ENCODE measurements around the gene SEMA3F. TPM values are rescaled to one million over a fixed set of nuclear protein-coding genes. Genes with fewer than 3 reads are reported as not detected.

Gene SEMA3F
- total and polyA plus RNA-seq, 2 donors (not counting 1 experiment from before 2014, with no cell fraction given) = 5.1 to 9.7 TPM

- H2AFZ ChIP-seq (ENCODE audit: low read length) = no peak overlapping the region
- H3K4me2 ChIP-seq (ENCODE audit: extremely low read depth, insufficient read depth, low read length) = no peak overlapping the region
- DNase-seq (ENCODE audit: low read depth in 2 of 2) = no peak
Measured at GRCh38 chr3:50139718-50140423, 15.3 kb upstream of the SEMA3F start.

GRCh38 chr3:50140990-50141389 lies 14.1 kb upstream of the SEMA3F start:
- H3K36me3 ChIP-seq (ENCODE audit: control insufficient read depth, insufficient read depth, low read length) = no peaks in the 10 kb centered on the region
- no peak overlapping the region for H3K4me3 ChIP-seq (replicated peaks in 1 of 4; ENCODE audit: control extremely low read depth in 1 of 4, insufficient read depth in 1 of 4, low read depth in 3 of 4, low read length in 4 of 4)
- no peak overlapping the region for H2AFZ ChIP-seq (ENCODE audit: low read length)
- H3K4me2 ChIP-seq (ENCODE audit: extremely low read depth, insufficient read depth, low read length) = no peak overlapping the region
- peaks cover 15% of the 10 kb centered on the region for H3K4me1 ChIP-seq (ENCODE audit: control insufficient read depth, extremely low read depth, insufficient read depth, low read length)
- TF ChIP-seq CTCF (conservative IDR thresholded peaks at IDR 0.05 in 1 of 2, IDR thresholded peaks at IDR 0.05 in 1 of 2; ENCODE audit: low read depth in 1 of 2, low read length in 2 of 2) (no peak), EZH2 (IDR thresholded peaks at IDR 0.05; ENCODE audit: low read length, missing control alignments) (no peak)
- no peak overlapping the region for H3K9ac ChIP-seq (ENCODE audit: insufficient read depth, low read length)
- no peaks in the 10 kb centered on the region for H3K79me2 ChIP-seq (ENCODE audit: control insufficient read depth, insufficient read depth, low read length)
- H3K27me3 ChIP-seq (ENCODE audit: control insufficient read depth, insufficient read depth, low read length) = no peaks in the 10 kb centered on the region
- H3K9me3 ChIP-seq (ENCODE audit: control insufficient read depth, insufficient read depth, low read depth, low read length) = no peaks in the 10 kb centered on the region
- no peak overlapping the region for H3K27ac ChIP-seq (ENCODE audit: insufficient read depth, low read length)
- no peaks in the 10 kb centered on the region for H4K20me1 ChIP-seq (ENCODE audit: control insufficient read depth, extremely low read depth, insufficient read depth, low read length)
- no peak for DNase-seq (ENCODE audit: low read depth in 2 of 2)

More at GRCh38 chr3:50139718-50140423, 15.3 kb upstream of the SEMA3F start:
- H3K4me3 ChIP-seq (replicated peaks in 1 of 4; ENCODE audit: control extremely low read depth in 1 of 4, insufficient read depth in 1 of 4, low read depth in 3 of 4, low read length in 4 of 4) = no peak overlapping the region
- H3K9ac ChIP-seq (ENCODE audit: insufficient read depth, low read length) = no peak overlapping the region
- no peaks in the 10 kb centered on the region for H3K27me3 ChIP-seq (ENCODE audit: control insufficient read depth, insufficient read depth, low read length)
- H4K20me1 ChIP-seq (ENCODE audit: control insufficient read depth, extremely low read depth, insufficient read depth, low read length) = no peaks in the 10 kb centered on the region
- no peak overlapping the region for H3K27ac ChIP-seq (ENCODE audit: insufficient read depth, low read length)
- TF ChIP-seq CTCF (conservative IDR thresholded peaks at IDR 0.05 in 1 of 2, IDR thresholded peaks at IDR 0.05 in 1 of 2; ENCODE audit: low read depth in 1 of 2, low read length in 2 of 2) (no peak), EZH2 (IDR thresholded peaks at IDR 0.05; ENCODE audit: low read length, missing control alignments) (no peak)
- no peaks in the 10 kb centered on the region for H3K79me2 ChIP-seq (ENCODE audit: control insufficient read depth, insufficient read depth, low read length)
- peaks cover 15% of the 10 kb centered on the region for H3K4me1 ChIP-seq (ENCODE audit: control insufficient read depth, extremely low read depth, insufficient read depth, low read length)
- no peaks in the 10 kb centered on the region for H3K9me3 ChIP-seq (ENCODE audit: control insufficient read depth, insufficient read depth, low read depth, low read length)
- no peaks in the 10 kb centered on the region for H3K36me3 ChIP-seq (ENCODE audit: control insufficient read depth, insufficient read depth, low read length)

GRCh38 chr3:50146316-50146901 lies 8.7 kb upstream of the SEMA3F start:
- no peaks in the 10 kb centered on the region for H3K79me2 ChIP-seq (ENCODE audit: control insufficient read depth, insufficient read depth, low read length)
- no peak overlapping the region for H3K4me3 ChIP-seq (replicated peaks in 1 of 4; ENCODE audit: control extremely low read depth in 1 of 4, insufficient read depth in 1 of 4, low read depth in 3 of 4, low read length in 4 of 4)

More at GRCh38 chr3:50146316-50146901, 8.7 kb upstream of the SEMA3F start:
- H3K4me2 ChIP-seq (ENCODE audit: extremely low read depth, insufficient read depth, low read length) = no peak overlapping the region
- no peak for DNase-seq (ENCODE audit: low read depth in 2 of 2)
- H2AFZ ChIP-seq (ENCODE audit: low read length) = no peak overlapping the region
- no peaks in the 10 kb centered on the region for H3K9me3 ChIP-seq (ENCODE audit: control insufficient read depth, insufficient read depth, low read depth, low read length)
- H3K27me3 ChIP-seq (ENCODE audit: control insufficient read depth, insufficient read depth, low read length) = no peaks in the 10 kb centered on the region
- no peaks in the 10 kb centered on the region for H4K20me1 ChIP-seq (ENCODE audit: control insufficient read depth, extremely low read depth, insufficient read depth, low read length)
- no peaks in the 10 kb centered on the region for H3K36me3 ChIP-seq (ENCODE audit: control insufficient read depth, insufficient read depth, low read length)
- H3K9ac ChIP-seq (ENCODE audit: insufficient read depth, low read length) = no peak overlapping the region
- TF ChIP-seq EZH2 (IDR thresholded peaks at IDR 0.05; ENCODE audit: low read length, missing control alignments) = no peak
- no peak for TF ChIP-seq CTCF (conservative IDR thresholded peaks at IDR 0.05 in 1 of 2, IDR thresholded peaks at IDR 0.05 in 1 of 2; ENCODE audit: low read depth in 1 of 2, low read length in 2 of 2)
- no peak overlapping the region for H3K27ac ChIP-seq (ENCODE audit: insufficient read depth, low read length)
- no peaks in the 10 kb centered on the region for H3K4me1 ChIP-seq (ENCODE audit: control insufficient read depth, extremely low read depth, insufficient read depth, low read length)

Data from fibroblast of lung (primary cell).